ENCODE measurements around the gene ATG9A. TPM values are rescaled to one million over a fixed set of nuclear protein-coding genes. Genes with fewer than 3 reads are reported as not detected.
A peak's percentile ranks its signal among the peaks of the same experiment; 100 is the strongest.

ATG9A gene
- total and polyA plus RNA-seq, 9 of the 15 experiments (the other 6 are each of a cell fraction or from before 2014, with no cell fraction given), result 0.25 to 65.6 (median 23.4) TPM

GRCh38 chr2:219218732-219219701 is 10.4 kb downstream of the ATG9A start, which contains the start of gene ABCB6 (continued):
- TF ChIP-seq CHAMP1 (IDR thresholded peaks at IDR 0.05) (no peak), TOE1 (IDR thresholded peaks at IDR 0.05; ENCODE audit: borderline replicate concordance) (peak; percentile 95), TOE1 (CRISPR knock-in tag; IDR thresholded peaks at IDR 0.05; ENCODE audit: borderline replicate concordance, low read depth) (no peak), RUNX1 (IDR thresholded peaks at IDR 0.05; ENCODE audit: low read depth) (0 out of 2 replicates have a peak, but pooled peaks have one; percentile 21), ZNF436 (CRISPR knock-in tag; IDR thresholded peaks at IDR 0.05) (no peak), KAT7 (CRISPR knock-in tag; IDR thresholded peaks at IDR 0.05; ENCODE audit: borderline replicate concordance) (peak; percentile 47; the same call in 1 of the 2 replicates), SNIP1 (IDR thresholded peaks at IDR 0.05; ENCODE audit: low read depth) (no peak), FOXJ2 (tag; IDR thresholded peaks at IDR 0.05) (no peak), TCF15 (CRISPR knock-in tag; IDR thresholded peaks at IDR 0.05) (no peak), XRCC4 (IDR thresholded peaks at IDR 0.05; ENCODE audit: extremely low read depth, insufficient read depth, insufficient read length) (no peak), POLR2AphosphoS5 (IDR thresholded peaks at IDR 0.05; ENCODE audit: control insufficient read depth, insufficient read depth, low read depth, low read length) (peak; percentile 73; the same call in 1 of the 2 replicates), ZNF398 (CRISPR knock-in tag; IDR thresholded peaks at IDR 0.05) (no peak), JUNB (CRISPR knock-in tag; conservative IDR thresholded peaks at IDR 0.05) (no peak), ATF7 (IDR thresholded peaks at IDR 0.05) (peak; percentile 31; the same call in 1 of the 2 replicates), SMARCA5 (IDR thresholded peaks at IDR 0.05) (no peak), PHF21A (IDR thresholded peaks at IDR 0.05; ENCODE audit: borderline replicate concordance, low read depth) (no peak), TGIF2 (CRISPR knock-in tag; IDR thresholded peaks at IDR 0.05) (no peak), MYNN (IDR thresholded peaks at IDR 0.05) (no peak), MYNN (CRISPR knock-in tag; IDR thresholded peaks at IDR 0.05) (no peak), TAF9B (IDR thresholded peaks at IDR 0.05; ENCODE audit: partially characterized antibody) (peak; percentile 33), HCFC1 (IDR thresholded peaks at IDR 0.05; ENCODE audit: low read depth, low read length) (no peak), BRF1 (IDR thresholded peaks at IDR 0.05; ENCODE audit: borderline replicate concordance, extremely low read depth, insufficient read length) (no peak), NELFE (IDR thresholded peaks at IDR 0.05; ENCODE audit: insufficient read depth, insufficient read length) (no peak), ETV1 (tag; conservative IDR thresholded peaks at IDR 0.05; ENCODE audit: low read depth) (no peak)
